ENCODE measurements around the gene ARCN1. TPM values are rescaled to one million over a fixed set of nuclear protein-coding genes. Genes with fewer than 3 reads are reported as not detected.
A peak's percentile ranks its signal among the peaks of the same experiment; 100 is the strongest.

Gene ARCN1
- total and polyA plus RNA-seq, 9 of the 15 experiments (the other 6 are each of a cell fraction or from before 2014, with no cell fraction given) = 30.0 to 224 (median 76.4) TPM

DNA sequence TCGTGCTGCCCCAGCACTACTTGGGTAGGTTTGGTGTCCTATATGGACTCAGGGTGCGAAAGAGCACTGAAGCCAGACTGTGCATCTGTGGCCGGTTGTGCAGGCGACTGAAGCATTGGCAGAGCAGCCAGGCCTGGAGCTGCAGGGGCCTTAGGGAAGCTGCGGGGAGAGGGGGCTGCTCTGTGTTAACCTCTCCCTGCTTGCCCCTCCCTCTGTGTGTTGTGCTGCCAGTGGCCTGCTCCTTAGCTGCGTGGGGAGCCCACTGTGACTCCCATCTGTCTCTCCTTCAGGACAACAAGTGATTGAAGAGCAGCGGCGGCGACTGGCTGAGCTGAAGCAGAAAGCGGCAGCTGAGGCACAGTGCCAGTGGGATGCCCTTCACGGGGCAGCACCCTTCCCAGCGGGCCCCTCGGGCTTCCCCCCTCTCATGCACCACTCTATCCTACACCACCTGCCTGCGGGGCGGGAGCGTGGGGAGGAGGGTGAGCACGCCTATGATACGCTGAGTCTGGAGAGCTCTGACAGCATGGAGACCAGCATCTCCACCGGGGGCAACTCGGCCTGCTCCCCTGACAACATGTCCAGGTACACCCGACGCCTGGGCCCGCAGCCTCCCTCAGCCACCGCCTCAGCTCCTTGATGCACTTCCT lies 73.0 kb downstream of the ARCN1 start:
- WGBS (ENCODE audit: insufficient coverage, low coverage, missing lambda C conversion rate) = 91% methylated on average over 23 of the region's 24 CpGs
- intact Hi-C loops (cut with micrococcal nuclease) = no loop called here
- no peaks in the 10 kb centered on the region for H3K9me3 ChIP-seq (replicated peaks; ENCODE audit: control insufficient read depth, insufficient read depth, low read depth, low read length)
- FAIRE-seq (no peak), ATAC-seq (no peak), DNase-seq (ENCODE audit: extremely low read depth in 1 of 4, low spot score in 3 of 4) (no peak)
- CTCF ChIA-PET (ENCODE audit: low intra/inter-chr PET ratio) = no interaction called here
- no peak overlapping the region for H3K4me2 ChIP-seq (ENCODE audit: insufficient read depth, low read length)
- no TSS peak for BruUV-seq (replicated peaks)
- H3K9me1 ChIP-seq (ENCODE audit: control insufficient read depth, insufficient read depth, low read length) = peaks cover 6% of the 10 kb centered on the region
- H4K20me1 ChIP-seq (replicated peaks; ENCODE audit: control insufficient read depth, insufficient read depth, low read length) = no peaks in the 10 kb centered on the region
- no peak overlapping the region for H2AFZ ChIP-seq (ENCODE audit: low read depth, low read length)
- H3K4me3 ChIP-seq = no peak overlapping the region
- peak overlapping the region in 1 of 2 experiments; percentile 46; a peak in 1 of 4 replicates for H3K9ac ChIP-seq (ENCODE audit: insufficient read depth in 1 of 2, low read depth in 2 of 2, low read length in 2 of 2)
- POLR2A ChIA-PET = interaction anchor here (0.5 to 0.9 kb wide), 3 partner anchors 12 to 40 kb away, joined by 3 to 4 read pairs (median 4); no protein-coding TSS in a partner anchor
- no peak for TF ChIP-seq ZC3H8 (IDR thresholded peaks at IDR 0.05)
- TF ChIP-seq, protein P1, sequence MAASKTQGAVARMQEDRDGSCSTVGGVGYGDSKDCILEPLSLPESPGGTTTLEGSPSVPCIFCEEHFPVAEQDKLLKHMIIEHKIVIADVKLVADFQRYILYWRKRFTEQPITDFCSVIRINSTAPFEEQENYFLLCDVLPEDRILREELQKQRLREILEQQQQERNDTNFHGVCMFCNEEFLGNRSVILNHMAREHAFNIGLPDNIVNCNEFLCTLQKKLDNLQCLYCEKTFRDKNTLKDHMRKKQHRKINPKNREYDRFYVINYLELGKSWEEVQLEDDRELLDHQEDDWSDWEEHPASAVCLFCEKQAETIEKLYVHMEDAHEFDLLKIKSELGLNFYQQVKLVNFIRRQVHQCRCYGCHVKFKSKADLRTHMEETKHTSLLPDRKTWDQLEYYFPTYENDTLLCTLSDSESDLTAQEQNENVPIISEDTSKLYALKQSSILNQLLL (CRISPR knock-in tag; IDR thresholded peaks at IDR 0.05; ENCODE audit: borderline replicate concordance) = no peak
- TF ChIP-seq NCOA4 (IDR thresholded peaks at IDR 0.05; ENCODE audit: partially characterized antibody) = no peak
- TF ChIP-seq SPI1 (IDR thresholded peaks at IDR 0.05; ENCODE audit: borderline replicate concordance, low read depth, low read length) = 0 out of 2 replicates have a peak, but pooled peaks have one; percentile 5
- TF ChIP-seq, protein P2, sequence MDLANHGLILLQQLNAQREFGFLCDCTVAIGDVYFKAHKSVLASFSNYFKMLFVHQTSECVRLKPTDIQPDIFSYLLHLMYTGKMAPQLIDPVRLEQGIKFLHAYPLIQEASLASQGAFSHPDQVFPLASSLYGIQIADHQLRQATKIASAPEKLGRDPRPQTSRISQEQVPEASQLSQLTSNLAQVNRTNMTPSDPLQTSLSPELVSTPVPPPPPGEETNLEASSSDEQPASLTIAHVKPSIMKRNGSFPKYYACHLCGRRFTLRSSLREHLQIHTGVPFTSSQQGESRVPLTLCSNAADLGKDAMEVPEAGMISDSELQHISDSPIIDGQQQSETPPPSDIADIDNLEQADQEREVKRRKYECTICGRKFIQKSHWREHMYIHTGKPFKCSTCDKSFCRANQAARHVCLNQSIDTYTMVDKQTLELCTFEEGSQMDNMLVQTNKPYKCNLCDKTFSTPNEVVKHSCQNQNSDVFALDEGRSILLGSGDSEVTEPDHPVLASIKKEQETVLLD (IDR thresholded peaks at IDR 0.05) = no peak
- TF ChIP-seq SP1 (CRISPR knock-in tag; IDR thresholded peaks at IDR 0.05) = no peak
- no peaks in the 10 kb centered on the region for H3K27me3 ChIP-seq (ENCODE audit: control insufficient read depth in 2 of 2, insufficient read depth in 2 of 2, low read length in 2 of 2)
- peaks cover 13 to 38% of the 10 kb centered on the region in 2 experiments; a peak in 4 of 5 replicates for H3K4me1 ChIP-seq (replicated peaks in 1 of 2; ENCODE audit: control insufficient read depth in 2 of 2, insufficient read depth in 2 of 2, low read length in 2 of 2)
- peaks cover 56% of the 10 kb centered on the region for H3K36me3 ChIP-seq (ENCODE audit: control insufficient read depth, insufficient read depth, low read length)
- in situ Hi-C loops (cut with MboI) = no loop called here
- H3K27ac ChIP-seq (ENCODE audit: extremely low read depth, low read depth, low read length) = no peak overlapping the region
- no peaks in the 10 kb centered on the region for H3K79me2 ChIP-seq (ENCODE audit: control insufficient read depth, insufficient read depth, low read length)

Measured in K562 (cell line).